ENCODE measurements around the gene WDR20.

The WDR20 gene

DNA sequence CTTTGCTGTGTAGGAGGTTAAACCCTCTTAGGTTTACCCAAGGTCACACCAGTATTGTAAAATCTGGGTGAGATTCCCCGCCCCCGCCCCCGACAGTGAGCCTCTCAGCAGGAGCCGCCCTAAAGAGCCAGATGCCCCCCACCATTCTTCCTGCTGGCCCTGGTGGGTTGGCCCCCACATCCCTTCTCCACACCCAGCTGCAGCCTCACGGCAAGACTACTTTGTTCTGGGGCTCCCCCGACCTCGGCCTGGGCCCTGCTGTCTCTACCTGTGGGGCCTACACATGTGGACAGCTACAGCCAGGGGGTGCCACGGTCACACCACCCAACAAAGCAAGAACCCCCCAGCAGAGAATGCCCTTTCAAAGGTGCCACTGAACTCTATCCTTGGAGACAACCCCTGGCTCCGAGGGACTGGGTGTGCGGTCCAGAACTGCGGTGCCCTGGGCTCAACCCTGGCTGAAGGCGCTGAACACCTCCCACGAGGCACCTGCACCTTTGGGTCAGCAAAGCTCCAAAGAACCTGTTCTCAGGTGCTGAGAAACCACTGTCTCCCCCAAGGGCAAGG lies 82.4 kb downstream of the WDR20 start:
- H3K36me3 ChIP-seq (ENCODE audit: control insufficient read depth, low read length) = no peaks in the 10 kb centered on the region
- peaks cover 3% of the 10 kb centered on the region; the same call in 1 of the 2 replicates for H3K79me2 ChIP-seq (ENCODE audit: control insufficient read depth, low read length)
- TF ChIP-seq EZH2phosphoT487 (IDR thresholded peaks at IDR 0.05; ENCODE audit: borderline replicate concordance, low read length) (no peak), CTCF (IDR thresholded peaks at IDR 0.05; ENCODE audit: low read depth, low read length, poor library complexity, severe bottlenecking) (no peak)
- H4K20me1 ChIP-seq (ENCODE audit: control insufficient read depth, insufficient read depth, low read depth, low read length) = peaks cover 8% of the 10 kb centered on the region; the same call in 1 of the 2 replicates
- H3K4me2 ChIP-seq (ENCODE audit: low read length) = no peak overlapping the region
- no peaks in the 10 kb centered on the region for H3K9me2 ChIP-seq (replicated peaks; ENCODE audit: control insufficient read depth, low read length)
- no peaks in the 10 kb centered on the region for H3F3A ChIP-seq (ENCODE audit: control insufficient read depth, insufficient read depth)
- peaks cover 19% of the 10 kb centered on the region for H3K4me1 ChIP-seq (ENCODE audit: control insufficient read depth, low read length)
- no peak overlapping the region for H3K27ac ChIP-seq (ENCODE audit: low read depth, low read length)
- no peak overlapping the region for H3K4me3 ChIP-seq (ENCODE audit: low read length)
- no peaks in the 10 kb centered on the region for H3K9me3 ChIP-seq (ENCODE audit: control insufficient read depth, insufficient read depth, low read length)
- H3K27me3 ChIP-seq (ENCODE audit: control insufficient read depth, low read length) = no peaks in the 10 kb centered on the region

GRCh38 chr14:102222751-102223150 lies 83.1 kb downstream of the WDR20 start:
- H3K27ac ChIP-seq (ENCODE audit: low read depth, low read length) = no peak overlapping the region
- H4K20me1 ChIP-seq (ENCODE audit: control insufficient read depth, insufficient read depth, low read depth, low read length) = peaks cover 8% of the 10 kb centered on the region; the same call in 1 of the 2 replicates
- H3K79me2 ChIP-seq (ENCODE audit: control insufficient read depth, low read length) = peaks cover 3% of the 10 kb centered on the region; the same call in 1 of the 2 replicates
- H3K36me3 ChIP-seq (ENCODE audit: control insufficient read depth, low read length) = no peaks in the 10 kb centered on the region
- no peaks in the 10 kb centered on the region for H3K9me3 ChIP-seq (ENCODE audit: control insufficient read depth, insufficient read depth, low read length)
- H3K9me2 ChIP-seq (replicated peaks; ENCODE audit: control insufficient read depth, low read length) = no peaks in the 10 kb centered on the region
- H3K27me3 ChIP-seq (ENCODE audit: control insufficient read depth, low read length) = no peaks in the 10 kb centered on the region
- no peak overlapping the region for H3K4me2 ChIP-seq (ENCODE audit: low read length)
- no peak overlapping the region for H3K4me3 ChIP-seq (ENCODE audit: low read length)
- no peaks in the 10 kb centered on the region for H3F3A ChIP-seq (ENCODE audit: control insufficient read depth, insufficient read depth)
- H3K4me1 ChIP-seq (ENCODE audit: control insufficient read depth, low read length) = peaks cover 19% of the 10 kb centered on the region
- no peak for TF ChIP-seq CTCF (IDR thresholded peaks at IDR 0.05; ENCODE audit: low read depth, low read length, poor library complexity, severe bottlenecking)
- no peak for TF ChIP-seq EZH2phosphoT487 (IDR thresholded peaks at IDR 0.05; ENCODE audit: borderline replicate concordance, low read length)

GRCh38 chr14:102223682-102224081 lies 84.0 kb downstream of the WDR20 start:
- H4K20me1 ChIP-seq (ENCODE audit: control insufficient read depth, insufficient read depth, low read depth, low read length) = peaks cover 5% of the 10 kb centered on the region; the same call in 1 of the 2 replicates
- peaks cover 18% of the 10 kb centered on the region for H3K4me1 ChIP-seq (ENCODE audit: control insufficient read depth, low read length)
- H3K27me3 ChIP-seq (ENCODE audit: control insufficient read depth, low read length) = no peaks in the 10 kb centered on the region
- H3K4me3 ChIP-seq (ENCODE audit: low read length) = no peak overlapping the region
- no peaks in the 10 kb centered on the region for H3K36me3 ChIP-seq (ENCODE audit: control insufficient read depth, low read length)
- peaks cover 3% of the 10 kb centered on the region; the same call in 1 of the 2 replicates for H3K79me2 ChIP-seq (ENCODE audit: control insufficient read depth, low read length)
- no peak overlapping the region for H3K27ac ChIP-seq (ENCODE audit: low read depth, low read length)
- no peak overlapping the region for H3K4me2 ChIP-seq (ENCODE audit: low read length)
- no peaks in the 10 kb centered on the region for H3K9me3 ChIP-seq (ENCODE audit: control insufficient read depth, insufficient read depth, low read length)
- no peaks in the 10 kb centered on the region for H3K9me2 ChIP-seq (replicated peaks; ENCODE audit: control insufficient read depth, low read length)
- H3F3A ChIP-seq (ENCODE audit: control insufficient read depth, insufficient read depth) = no peaks in the 10 kb centered on the region
- TF ChIP-seq EZH2phosphoT487 (IDR thresholded peaks at IDR 0.05; ENCODE audit: borderline replicate concordance, low read length) (no peak), CTCF (IDR thresholded peaks at IDR 0.05; ENCODE audit: low read depth, low read length, poor library complexity, severe bottlenecking) (no peak)
